HG03575 (cell line): ENCODE results near the gene NR1H4.
"Not testable (repeated sequence)": the region's sequence is repeated elsewhere in the genome, so short reads cannot be mapped to it uniquely, and the experiment has no call there.

ENCODE experiments used
- ATAC-seq: cut with Tn5 transposase; IDR thresholded peaks from one replicate; pipeline ENCODE4 v1.9.1; 2021; ENCODE audit not compliant: unreplicated experiment, insufficient number of reproducible peaks, low FRiP score; ENCODE audit errors: extremely low read depth

Gene NR1H4

DNA sequence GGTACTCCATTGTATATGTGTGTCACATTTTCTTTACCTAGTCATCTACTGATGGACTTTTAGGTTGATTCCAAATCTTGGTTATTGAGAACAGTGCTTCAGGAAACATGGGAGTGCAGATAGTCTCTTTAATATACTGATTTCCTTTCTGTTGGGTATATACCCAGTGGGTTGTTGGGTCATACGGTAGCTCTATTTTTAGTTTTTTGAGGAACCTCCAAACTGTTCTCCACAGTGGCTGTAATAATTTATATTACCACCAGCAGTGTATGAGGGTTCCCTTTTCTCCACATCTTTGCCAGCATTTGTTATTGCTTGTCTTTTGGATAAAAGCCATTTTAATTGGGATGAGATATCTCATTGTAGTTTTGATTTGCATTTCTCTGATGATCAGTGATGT lies 129.3 kb downstream of the NR1H4 start:
- ATAC-seq = not testable (repeated sequence)

DNA sequence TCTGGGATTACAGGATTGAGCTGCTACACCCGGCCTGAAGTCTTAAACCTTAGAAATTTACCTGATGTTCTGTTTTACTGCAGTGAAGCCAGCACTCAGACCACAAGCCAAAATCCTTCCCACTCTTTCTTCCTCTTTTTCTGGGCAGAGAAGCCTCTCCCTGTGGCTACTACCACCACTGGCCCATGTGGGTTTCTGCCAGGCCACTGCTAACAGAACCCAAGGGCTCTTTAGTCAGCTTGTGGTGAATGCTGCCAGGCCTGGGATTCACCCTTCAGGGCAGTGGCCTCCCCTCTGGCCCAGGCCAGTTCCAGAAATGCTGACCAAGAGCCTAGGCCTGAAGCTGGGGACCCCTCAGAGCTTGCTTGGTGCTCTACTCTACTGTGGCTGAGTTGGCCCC lies 135.1 kb downstream of the NR1H4 start:
- no peak for ATAC-seq

GRCh38 chr12:100610666-100611430 lies 137.2 kb downstream of the NR1H4 start:
- ATAC-seq = no peak

DNA sequence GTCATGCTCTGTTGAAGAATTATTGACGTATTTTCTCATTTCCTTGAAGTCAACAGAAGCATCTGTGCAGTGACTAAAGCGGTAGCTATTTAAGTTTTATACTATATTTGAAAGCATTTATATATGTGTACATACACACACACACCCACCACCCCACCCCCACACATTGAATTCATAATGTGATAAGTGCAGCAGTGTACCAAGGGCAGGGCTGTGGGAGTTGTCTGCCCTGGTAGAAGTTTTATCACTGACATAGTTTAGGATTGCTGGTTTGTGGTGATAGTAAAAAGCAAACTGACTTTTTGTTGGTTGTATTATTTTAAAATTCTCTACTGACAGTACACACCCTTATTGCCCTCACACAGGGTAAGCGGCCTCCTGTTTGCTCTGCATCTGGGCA lies 138.9 kb downstream of the NR1H4 start:
- ATAC-seq = no peak
